ENCODE results near the gene SIN3B.
"Not testable (repeated sequence)": the region's sequence is repeated elsewhere in the genome, so short reads cannot be mapped to it uniquely, and the experiment has no call there.

SIN3B gene

GRCh38 chr19:16874978-16875299 lies 45.7 kb downstream of the SIN3B start:
- H3K27me3 ChIP-seq (ENCODE audit: control insufficient read depth, insufficient read depth, low read length); H3K4me3 ChIP-seq (ENCODE audit: low read length); H3K9ac ChIP-seq (ENCODE audit: low read length); H3K4me1 ChIP-seq (ENCODE audit: control insufficient read depth, insufficient read depth, low read length); H3K27ac ChIP-seq (ENCODE audit: low read depth, low read length): not testable (repeated sequence)
- H3K36me3 ChIP-seq (ENCODE audit: control insufficient read depth, insufficient read depth, low read length) = peaks cover 53% of the 10 kb centered on the region

DNA sequence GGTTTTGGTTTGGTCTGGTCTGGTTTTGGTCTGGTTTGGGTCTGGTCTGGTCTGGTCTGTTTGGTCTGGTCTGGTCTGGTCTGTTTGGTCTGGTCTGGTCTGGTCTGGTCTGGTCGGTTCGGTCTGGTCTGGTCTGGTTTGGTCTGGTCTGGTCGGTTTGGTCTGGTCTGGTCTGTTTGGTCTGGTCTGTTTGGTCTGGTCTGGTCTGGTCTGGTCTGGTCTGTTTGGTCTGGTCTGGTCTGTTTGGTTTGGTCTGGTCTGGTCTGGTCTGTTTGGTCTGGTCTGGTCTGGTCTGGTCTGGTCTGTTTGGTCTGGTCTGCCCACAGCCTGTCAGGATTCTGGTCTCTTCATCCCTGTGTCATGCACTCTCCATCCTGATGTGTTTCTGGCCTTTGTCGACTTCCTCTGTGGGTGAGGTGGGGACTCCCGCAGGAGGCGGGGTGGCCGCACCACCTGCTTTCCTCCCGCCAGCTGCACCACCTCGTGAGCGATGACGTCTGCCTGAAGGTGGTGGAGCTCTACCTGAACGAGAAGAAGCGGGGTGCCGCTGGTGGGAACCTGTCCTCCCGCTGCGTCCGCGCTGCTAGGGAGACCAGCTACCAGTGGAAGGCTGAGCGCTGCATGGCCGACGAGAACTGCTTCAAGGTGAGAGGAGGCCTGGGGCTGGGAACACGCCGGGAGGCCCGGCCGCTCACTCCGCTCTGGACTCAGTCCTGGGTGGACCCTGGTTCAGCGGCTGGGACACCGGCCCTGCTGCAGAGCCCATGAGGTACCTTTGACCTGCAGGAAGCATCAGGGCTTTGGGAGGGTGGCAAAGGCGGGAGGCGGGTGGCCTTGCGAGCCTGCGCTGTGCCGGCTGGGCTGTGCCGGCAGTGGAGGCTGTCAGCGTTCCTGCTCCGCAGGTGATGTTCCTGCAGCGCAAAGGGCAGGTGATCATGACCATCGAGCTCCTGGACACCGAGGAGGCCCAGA lies 46.7 kb downstream of the SIN3B start:
- no peak overlapping the region for H3K4me3 ChIP-seq (ENCODE audit: low read length)
- no peaks in the 10 kb centered on the region for H3K4me1 ChIP-seq (ENCODE audit: control insufficient read depth, insufficient read depth, low read length)
- H3K36me3 ChIP-seq (ENCODE audit: control insufficient read depth, insufficient read depth, low read length) = peaks cover 55% of the 10 kb centered on the region
- no peak overlapping the region for H3K9ac ChIP-seq (ENCODE audit: low read length)
- H3K27me3 ChIP-seq (ENCODE audit: control insufficient read depth, insufficient read depth, low read length) = no peaks in the 10 kb centered on the region
- no peak overlapping the region for H3K27ac ChIP-seq (ENCODE audit: low read depth, low read length)

DNA sequence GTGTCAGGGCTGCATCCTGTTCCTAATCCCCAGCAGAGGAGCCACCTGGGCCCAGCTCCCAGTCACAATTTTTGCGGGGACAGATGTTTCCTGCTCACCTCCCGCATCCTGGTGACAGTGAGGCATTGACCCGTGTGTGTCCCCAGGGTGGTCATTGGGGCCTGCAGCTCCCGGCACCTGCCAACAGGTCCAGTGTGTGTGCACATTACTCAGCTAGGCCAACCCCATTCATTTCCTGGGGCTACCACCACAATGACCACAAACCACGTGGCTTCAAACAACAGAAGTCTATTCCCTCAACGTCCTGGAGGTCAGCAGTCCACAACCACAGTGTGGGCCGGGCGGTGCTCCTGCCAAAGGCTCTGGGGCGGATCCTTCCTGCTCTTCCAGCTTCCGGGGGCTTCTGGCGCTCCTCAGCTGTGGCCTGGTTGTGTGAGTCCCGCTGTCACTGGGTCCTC lies 47.7 kb downstream of the SIN3B start:
- Histone ChIP-seq H3K4me3 (ENCODE audit: low read length) (no peak overlapping the region), H3K4me1 (ENCODE audit: control insufficient read depth, insufficient read depth, low read length) (no peaks in the 10 kb centered on the region), H3K27me3 (ENCODE audit: control insufficient read depth, insufficient read depth, low read length) (no peaks in the 10 kb centered on the region), H3K27ac (ENCODE audit: low read depth, low read length) (no peak overlapping the region), H3K9ac (ENCODE audit: low read length) (no peak overlapping the region), H3K36me3 (ENCODE audit: control insufficient read depth, insufficient read depth, low read length) (peaks cover 47% of the 10 kb centered on the region)

DNA sequence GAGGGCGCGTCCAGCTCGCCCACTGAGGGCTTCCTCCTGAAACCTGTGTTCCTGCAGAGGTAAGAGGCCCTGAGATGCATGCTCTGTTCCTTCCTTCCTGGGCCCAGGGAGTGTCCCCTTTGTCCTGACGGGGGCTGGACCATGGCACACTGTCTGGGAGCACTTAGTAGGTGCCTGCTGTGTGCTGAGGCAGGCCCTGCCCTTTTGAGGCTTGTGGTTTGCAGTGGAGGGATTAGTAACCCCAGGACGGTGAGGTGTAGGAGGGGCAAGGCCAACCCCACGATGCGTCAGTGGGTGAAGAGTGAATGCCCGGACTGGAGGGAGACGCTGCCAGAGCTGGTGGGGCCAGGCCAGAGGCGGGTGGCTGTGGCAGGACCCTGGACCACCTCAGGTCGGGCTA lies 48.4 kb downstream of the SIN3B start:
- Histone ChIP-seq H3K9ac (ENCODE audit: low read length) (no peak overlapping the region), H3K36me3 (ENCODE audit: control insufficient read depth, insufficient read depth, low read length) (peaks cover 47% of the 10 kb centered on the region), H3K27ac (ENCODE audit: low read depth, low read length) (no peak overlapping the region)

GRCh38 chr19:16878181-16878965 lies 49.2 kb downstream of the SIN3B start:
- Histone ChIP-seq H3K36me3 (ENCODE audit: control insufficient read depth, insufficient read depth, low read length) (peaks cover 41% of the 10 kb centered on the region), H3K27me3 (ENCODE audit: control insufficient read depth, insufficient read depth, low read length) (no peaks in the 10 kb centered on the region), H3K4me1 (ENCODE audit: control insufficient read depth, insufficient read depth, low read length) (no peaks in the 10 kb centered on the region), H3K27ac (ENCODE audit: low read depth, low read length) (no peak overlapping the region), H3K4me3 (ENCODE audit: low read length) (no peak overlapping the region), H3K9ac (ENCODE audit: low read length) (no peak overlapping the region)

More for the DNA sequence above, 48.4 kb downstream of the SIN3B start:
- H3K4me1 ChIP-seq (ENCODE audit: control insufficient read depth, insufficient read depth, low read length) = no peaks in the 10 kb centered on the region
- H3K4me3 ChIP-seq (ENCODE audit: low read length) = no peak overlapping the region
- H3K27me3 ChIP-seq (ENCODE audit: control insufficient read depth, insufficient read depth, low read length) = no peaks in the 10 kb centered on the region

DNA sequence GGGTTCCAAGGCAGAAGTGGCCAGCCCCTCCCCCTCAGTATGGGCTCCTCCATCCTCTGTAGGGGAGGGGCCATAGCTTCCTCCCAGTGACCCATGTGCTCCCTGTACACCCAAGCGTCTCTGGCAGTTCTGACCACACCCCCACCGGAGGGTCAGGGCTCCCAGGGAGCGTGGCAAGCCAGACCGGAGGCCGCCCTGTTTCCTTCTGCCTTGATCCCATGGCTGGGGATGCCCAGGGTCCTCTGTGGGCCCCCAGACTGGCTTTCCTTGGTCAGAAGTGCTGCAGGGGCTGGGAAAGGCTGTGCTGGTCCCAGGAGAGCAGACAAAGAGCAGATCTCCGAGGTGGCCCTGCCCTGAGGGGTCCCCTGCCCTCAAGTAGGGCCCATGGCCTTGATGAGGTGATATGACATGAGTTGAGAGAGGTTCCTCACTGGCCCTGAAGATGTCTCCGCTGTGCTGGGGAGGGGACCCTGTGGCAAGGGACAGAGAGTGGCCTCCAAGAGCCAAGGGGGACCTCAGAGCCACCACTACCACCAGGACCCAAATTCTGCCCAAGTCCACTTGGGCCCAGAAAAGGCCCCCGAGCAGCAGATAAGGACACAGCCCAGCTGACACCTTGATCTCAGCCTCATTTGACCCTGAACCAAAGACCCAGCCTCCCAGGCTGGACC lies 51.8 kb downstream of the SIN3B start:
- H3K4me1 ChIP-seq (ENCODE audit: control insufficient read depth, insufficient read depth, low read length) = no peaks in the 10 kb centered on the region
- H3K9ac ChIP-seq (ENCODE audit: low read length) = no peak overlapping the region
- no peaks in the 10 kb centered on the region for H3K27me3 ChIP-seq (ENCODE audit: control insufficient read depth, insufficient read depth, low read length)
- no peak overlapping the region for H3K4me3 ChIP-seq (ENCODE audit: low read length)
- H3K27ac ChIP-seq (ENCODE audit: low read depth, low read length) = no peak overlapping the region
- H3K36me3 ChIP-seq (ENCODE audit: control insufficient read depth, insufficient read depth, low read length) = peaks cover 36% of the 10 kb centered on the region

- no peak overlapping the region for H3K9ac ChIP-seq (ENCODE audit: low read length)
- H3K4me1 ChIP-seq (ENCODE audit: control insufficient read depth, insufficient read depth, low read length) = no peaks in the 10 kb centered on the region
- H3K27me3 ChIP-seq (ENCODE audit: control insufficient read depth, insufficient read depth, low read length) = no peaks in the 10 kb centered on the region
- H3K27ac ChIP-seq (ENCODE audit: low read depth, low read length) = no peak overlapping the region
- no peak overlapping the region for H3K4me3 ChIP-seq (ENCODE audit: low read length)
- peaks cover 26% of the 10 kb centered on the region for H3K36me3 ChIP-seq (ENCODE audit: control insufficient read depth, insufficient read depth, low read length)
These were observed 52.9 kb downstream of the SIN3B start for GRCh38 chr19:16882146-16882545.

DNA sequence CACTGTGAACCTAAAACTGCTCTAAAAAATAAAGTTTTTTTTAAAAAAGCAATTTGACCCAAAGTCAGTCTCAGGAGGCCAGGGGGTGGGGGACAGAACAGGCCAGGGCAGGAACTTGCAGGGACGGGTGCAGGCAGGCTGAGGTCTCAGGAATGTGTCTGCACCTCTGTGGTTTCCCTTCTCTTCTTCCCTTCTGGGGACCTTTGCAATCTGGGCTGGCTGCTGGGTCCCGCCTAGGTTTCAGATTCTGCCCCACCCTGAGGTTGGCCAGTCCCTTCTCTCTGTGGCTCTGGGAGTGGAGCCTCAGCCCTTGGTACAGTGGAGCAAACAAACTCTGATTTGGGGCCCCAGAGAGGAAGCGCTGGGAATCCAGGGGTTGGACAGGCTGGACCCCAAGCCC lies 54.3 kb downstream of the SIN3B start:
- Histone ChIP-seq H3K27me3 (ENCODE audit: control insufficient read depth, insufficient read depth, low read length) (no peaks in the 10 kb centered on the region), H3K4me1 (ENCODE audit: control insufficient read depth, insufficient read depth, low read length) (no peaks in the 10 kb centered on the region), H3K4me3 (ENCODE audit: low read length) (no peak overlapping the region), H3K36me3 (ENCODE audit: control insufficient read depth, insufficient read depth, low read length) (peaks cover 14% of the 10 kb centered on the region), H3K27ac (ENCODE audit: low read depth, low read length) (no peak overlapping the region), H3K9ac (ENCODE audit: low read length) (no peak overlapping the region)

- Histone ChIP-seq H3K27ac (ENCODE audit: low read depth, low read length) (no peak overlapping the region), H3K9ac (ENCODE audit: low read length) (no peak overlapping the region), H3K4me1 (ENCODE audit: control insufficient read depth, insufficient read depth, low read length) (no peaks in the 10 kb centered on the region), H3K4me3 (ENCODE audit: low read length) (no peak overlapping the region), H3K27me3 (ENCODE audit: control insufficient read depth, insufficient read depth, low read length) (no peaks in the 10 kb centered on the region), H3K36me3 (ENCODE audit: control insufficient read depth, insufficient read depth, low read length) (peaks cover 2% of the 10 kb centered on the region)
These were observed 56.0 kb downstream of the SIN3B start for GRCh38 chr19:16885166-16885565.

GRCh38 chr19:16886305-16886880 lies 57.2 kb downstream of the SIN3B start:
- no peak overlapping the region for H3K9ac ChIP-seq (ENCODE audit: low read length)
- peak overlapping the region; percentile 2 for H3K4me3 ChIP-seq (ENCODE audit: low read length)
- H3K27ac ChIP-seq (ENCODE audit: low read depth, low read length) = no peak overlapping the region
- H3K36me3 ChIP-seq (ENCODE audit: control insufficient read depth, insufficient read depth, low read length) = peaks cover under 1% of the 10 kb centered on the region
- no peaks in the 10 kb centered on the region for H3K4me1 ChIP-seq (ENCODE audit: control insufficient read depth, insufficient read depth, low read length)
- no peaks in the 10 kb centered on the region for H3K27me3 ChIP-seq (ENCODE audit: control insufficient read depth, insufficient read depth, low read length)

DNA sequence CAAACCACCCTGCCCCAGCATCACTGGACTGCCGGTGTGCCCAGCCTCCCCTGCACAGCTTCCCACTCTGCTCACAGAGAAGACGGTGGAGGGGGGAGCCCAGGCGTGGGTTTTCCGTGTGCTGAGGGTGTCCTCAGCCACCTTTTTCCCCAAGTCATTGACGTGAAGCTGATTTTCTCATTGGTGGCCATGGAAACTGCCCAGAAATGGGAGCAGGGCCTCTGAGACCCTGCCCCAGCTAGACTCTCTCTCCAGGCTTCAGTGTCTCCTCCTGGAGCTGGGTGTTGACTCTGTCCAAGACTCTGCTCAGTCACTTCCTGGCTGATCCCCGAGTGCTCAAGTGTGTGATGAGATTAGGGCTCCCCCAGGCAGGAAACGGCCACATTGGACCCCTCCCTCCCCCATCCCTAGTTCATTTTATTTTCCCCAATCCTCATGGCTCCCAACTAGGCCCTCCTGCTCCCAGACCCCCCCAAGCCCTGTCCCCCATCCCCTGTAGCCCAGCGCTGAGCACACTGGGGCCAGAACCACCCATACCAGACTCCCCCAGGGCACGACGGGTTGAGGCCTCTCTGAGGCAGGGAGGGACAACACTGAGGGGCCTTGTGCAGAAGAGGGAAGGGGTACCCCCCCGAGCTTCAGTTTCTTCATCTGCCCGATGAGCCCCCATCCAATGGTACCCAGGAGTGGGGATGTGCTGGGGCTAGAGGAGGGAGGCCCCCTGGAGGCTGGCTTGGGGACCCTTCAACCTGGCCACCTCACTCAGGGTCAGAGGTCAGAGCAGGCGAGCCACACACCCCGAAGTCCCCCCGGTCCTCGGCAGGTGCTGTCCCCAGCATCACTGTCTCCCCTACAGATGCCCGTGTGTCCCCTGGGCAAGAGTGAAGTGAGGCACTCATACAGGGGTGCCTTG lies 58.4 kb downstream of the SIN3B start:
- H3K4me1 ChIP-seq (ENCODE audit: control insufficient read depth, insufficient read depth, low read length) = no peaks in the 10 kb centered on the region
- no peaks in the 10 kb centered on the region for H3K27me3 ChIP-seq (ENCODE audit: control insufficient read depth, insufficient read depth, low read length)
- H3K9ac ChIP-seq (ENCODE audit: low read length) = no peak overlapping the region
- no peak overlapping the region for H3K4me3 ChIP-seq (ENCODE audit: low read length)
- H3K36me3 ChIP-seq (ENCODE audit: control insufficient read depth, insufficient read depth, low read length) = no peaks in the 10 kb centered on the region
- H3K27ac ChIP-seq (ENCODE audit: low read depth, low read length) = no peak overlapping the region

All from rectal smooth muscle tissue (tissue), 1 donor.